GM18951 (cell line): ENCODE results near the gene ZC3HAV1L.
"Not testable (repeated sequence)": the region's sequence is repeated elsewhere in the genome, so short reads cannot be mapped to it uniquely, and the experiment has no call there.

Experiments used
- POLR2A ChIP-seq: IDR thresholded peaks from 4 replicates; pipeline ENCODE4 v1.6.1; 2011; ENCODE audit warnings: mild to moderate bottlenecking; ENCODE audit not compliant: insufficient read length, insufficient read depth; ENCODE audit errors: extremely low read depth
- in situ Hi-C: fragments of 300-500 bp; cut with MboI; formaldehyde crosslinking; loops from one replicate; pipeline ENCODE4 v1.12.0; 2022; ENCODE audit warnings: low sequenced_read_pairs, mixed read lengths, inconsistent platforms; ENCODE audit not compliant: unreplicated experiment

ZC3HAV1L gene

GRCh38 chr7:139068544-139069399 lies 32.9 kb upstream of the ZC3HAV1L start:
- TF ChIP-seq POLR2A = no peak
- in situ Hi-C loops = no loop called here

- no peak for TF ChIP-seq POLR2A
Observed at GRCh38 chr7:139066315-139066714, 30.5 kb upstream of the ZC3HAV1L start.

GRCh38 chr7:139065323-139065722 lies 29.5 kb upstream of the ZC3HAV1L start:
- TF ChIP-seq POLR2A = no peak
- in situ Hi-C loops = no loop called here

More at GRCh38 chr7:139066315-139066714, 30.5 kb upstream of the ZC3HAV1L start:
- in situ Hi-C loops = no loop called here

- in situ Hi-C loops = no loop called here
- no peak for TF ChIP-seq POLR2A
Observed at GRCh38 chr7:139061416-139061815, 25.6 kb upstream of the ZC3HAV1L start.

GRCh38 chr7:139060695-139061237 lies 24.9 kb upstream of the ZC3HAV1L start:
- in situ Hi-C loops = no loop called here

GRCh38 chr7:139059905-139060304 lies 24.1 kb upstream of the ZC3HAV1L start:
- in situ Hi-C loops = no loop called here
- no peak for TF ChIP-seq POLR2A

More at GRCh38 chr7:139060695-139061237, 24.9 kb upstream of the ZC3HAV1L start:
- no peak for TF ChIP-seq POLR2A

GRCh38 chr7:139058943-139059342 lies 23.1 kb upstream of the ZC3HAV1L start:
- in situ Hi-C loops = no loop called here
- TF ChIP-seq POLR2A = no peak

- TF ChIP-seq POLR2A = no peak
- in situ Hi-C loops = no loop called here
Observed at GRCh38 chr7:139055674-139056073, 19.8 kb upstream of the ZC3HAV1L start.

GRCh38 chr7:139054656-139055055 lies 18.8 kb upstream of the ZC3HAV1L start:
- in situ Hi-C loops = not testable (repeated sequence)

GRCh38 chr7:139054101-139054500 lies 18.3 kb upstream of the ZC3HAV1L start:
- in situ Hi-C loops = no loop called here
- TF ChIP-seq POLR2A = no peak

- in situ Hi-C loops = no loop called here
Observed at GRCh38 chr7:139051655-139052054, 15.8 kb upstream of the ZC3HAV1L start.

GRCh38 chr7:139049936-139050335 lies 14.1 kb upstream of the ZC3HAV1L start:
- no peak for TF ChIP-seq POLR2A
- in situ Hi-C loops = no loop called here

More at GRCh38 chr7:139051655-139052054, 15.8 kb upstream of the ZC3HAV1L start:
- TF ChIP-seq POLR2A = no peak

- TF ChIP-seq POLR2A = no peak
- in situ Hi-C loops = no loop called here
Observed at GRCh38 chr7:139049111-139049510, 13.3 kb upstream of the ZC3HAV1L start.

- in situ Hi-C loops = no loop called here
- TF ChIP-seq POLR2A = no peak
Observed at GRCh38 chr7:139047970-139048369, 12.1 kb upstream of the ZC3HAV1L start.
